ENCODE results near the gene ZNRF1. TPM values are rescaled to one million over a fixed set of nuclear protein-coding genes. Genes with fewer than 3 reads are reported as not detected.

The ZNRF1 gene
- total and polyA plus RNA-seq, 10 of the 15 experiments (the other 5 are each of a cell fraction or from before 2014, with no cell fraction given): 5.8 to 25.9 (median 14.3) TPM

GRCh38 chr16:75071621-75072020 is 72.8 kb downstream of the ZNRF1 start (continued):
- TF ChIP-seq, protein P1, sequence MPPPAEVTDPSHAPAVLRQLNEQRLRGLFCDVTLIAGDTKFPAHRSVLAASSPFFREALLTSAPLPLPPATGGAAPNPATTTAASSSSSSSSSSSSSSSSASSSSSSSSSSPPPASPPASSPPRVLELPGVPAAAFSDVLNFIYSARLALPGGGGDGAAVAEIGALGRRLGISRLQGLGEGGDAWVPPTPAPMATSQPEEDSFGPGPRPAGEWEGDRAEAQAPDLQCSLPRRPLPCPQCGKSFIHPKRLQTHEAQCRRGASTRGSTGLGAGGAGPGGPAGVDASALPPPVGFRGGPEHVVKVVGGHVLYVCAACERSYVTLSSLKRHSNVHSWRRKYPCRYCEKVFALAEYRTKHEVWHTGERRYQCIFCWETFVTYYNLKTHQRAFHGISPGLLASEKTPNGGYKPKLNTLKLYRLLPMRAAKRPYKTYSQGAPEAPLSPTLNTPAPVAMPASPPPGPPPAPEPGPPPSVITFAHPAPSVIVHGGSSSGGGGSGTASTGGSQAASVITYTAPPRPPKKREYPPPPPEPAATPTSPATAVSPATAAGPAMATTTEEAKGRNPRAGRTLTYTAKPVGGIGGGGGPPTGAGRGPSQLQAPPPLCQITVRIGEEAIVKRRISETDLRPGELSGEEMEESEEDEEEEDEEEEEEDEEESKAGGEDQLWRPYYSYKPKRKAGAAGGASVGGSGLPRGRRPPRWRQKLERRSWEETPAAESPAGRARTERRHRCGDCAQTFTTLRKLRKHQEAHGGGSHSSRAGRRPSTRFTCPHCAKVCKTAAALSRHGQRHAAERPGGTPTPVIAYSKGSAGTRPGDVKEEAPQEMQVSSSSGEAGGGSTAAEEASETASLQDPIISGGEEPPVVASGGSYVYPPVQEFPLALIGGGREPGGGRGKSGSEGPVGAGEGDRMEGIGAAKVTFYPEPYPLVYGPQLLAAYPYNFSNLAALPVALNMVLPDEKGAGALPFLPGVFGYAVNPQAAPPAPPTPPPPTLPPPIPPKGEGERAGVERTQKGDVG (CRISPR knock-in tag; IDR thresholded peaks at IDR 0.05): no peak
- TF ChIP-seq RAD51 (IDR thresholded peaks at IDR 0.05) (no peak), CHD1 (IDR thresholded peaks at IDR 0.05; ENCODE audit: low read depth, low read length) (no peak), SRF (IDR thresholded peaks at IDR 0.05; ENCODE audit: low read depth in 2 of 2, low read length in 2 of 2) (no peak), CBX3 (IDR thresholded peaks at IDR 0.05; ENCODE audit: borderline replicate concordance, low read depth) (no peak), YBX1 (IDR thresholded peaks at IDR 0.05) (no peak), RUNX3 (IDR thresholded peaks at IDR 0.05; ENCODE audit: low read length) (no peak), PAX5 (IDR thresholded peaks at IDR 0.05; ENCODE audit: borderline replicate concordance, low read depth, low read length) (no peak), IRF4 (IDR thresholded peaks at IDR 0.05; ENCODE audit: low read depth, low read length) (no peak)
- TF ChIP-seq, protein P2, sequence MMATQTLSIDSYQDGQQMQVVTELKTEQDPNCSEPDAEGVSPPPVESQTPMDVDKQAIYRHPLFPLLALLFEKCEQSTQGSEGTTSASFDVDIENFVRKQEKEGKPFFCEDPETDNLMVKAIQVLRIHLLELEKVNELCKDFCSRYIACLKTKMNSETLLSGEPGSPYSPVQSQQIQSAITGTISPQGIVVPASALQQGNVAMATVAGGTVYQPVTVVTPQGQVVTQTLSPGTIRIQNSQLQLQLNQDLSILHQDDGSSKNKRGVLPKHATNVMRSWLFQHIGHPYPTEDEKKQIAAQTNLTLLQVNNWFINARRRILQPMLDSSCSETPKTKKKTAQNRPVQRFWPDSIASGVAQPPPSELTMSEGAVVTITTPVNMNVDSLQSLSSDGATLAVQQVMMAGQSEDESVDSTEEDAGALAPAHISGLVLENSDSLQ (IDR thresholded peaks at IDR 0.05): no peak
- TF ChIP-seq, protein P3, sequence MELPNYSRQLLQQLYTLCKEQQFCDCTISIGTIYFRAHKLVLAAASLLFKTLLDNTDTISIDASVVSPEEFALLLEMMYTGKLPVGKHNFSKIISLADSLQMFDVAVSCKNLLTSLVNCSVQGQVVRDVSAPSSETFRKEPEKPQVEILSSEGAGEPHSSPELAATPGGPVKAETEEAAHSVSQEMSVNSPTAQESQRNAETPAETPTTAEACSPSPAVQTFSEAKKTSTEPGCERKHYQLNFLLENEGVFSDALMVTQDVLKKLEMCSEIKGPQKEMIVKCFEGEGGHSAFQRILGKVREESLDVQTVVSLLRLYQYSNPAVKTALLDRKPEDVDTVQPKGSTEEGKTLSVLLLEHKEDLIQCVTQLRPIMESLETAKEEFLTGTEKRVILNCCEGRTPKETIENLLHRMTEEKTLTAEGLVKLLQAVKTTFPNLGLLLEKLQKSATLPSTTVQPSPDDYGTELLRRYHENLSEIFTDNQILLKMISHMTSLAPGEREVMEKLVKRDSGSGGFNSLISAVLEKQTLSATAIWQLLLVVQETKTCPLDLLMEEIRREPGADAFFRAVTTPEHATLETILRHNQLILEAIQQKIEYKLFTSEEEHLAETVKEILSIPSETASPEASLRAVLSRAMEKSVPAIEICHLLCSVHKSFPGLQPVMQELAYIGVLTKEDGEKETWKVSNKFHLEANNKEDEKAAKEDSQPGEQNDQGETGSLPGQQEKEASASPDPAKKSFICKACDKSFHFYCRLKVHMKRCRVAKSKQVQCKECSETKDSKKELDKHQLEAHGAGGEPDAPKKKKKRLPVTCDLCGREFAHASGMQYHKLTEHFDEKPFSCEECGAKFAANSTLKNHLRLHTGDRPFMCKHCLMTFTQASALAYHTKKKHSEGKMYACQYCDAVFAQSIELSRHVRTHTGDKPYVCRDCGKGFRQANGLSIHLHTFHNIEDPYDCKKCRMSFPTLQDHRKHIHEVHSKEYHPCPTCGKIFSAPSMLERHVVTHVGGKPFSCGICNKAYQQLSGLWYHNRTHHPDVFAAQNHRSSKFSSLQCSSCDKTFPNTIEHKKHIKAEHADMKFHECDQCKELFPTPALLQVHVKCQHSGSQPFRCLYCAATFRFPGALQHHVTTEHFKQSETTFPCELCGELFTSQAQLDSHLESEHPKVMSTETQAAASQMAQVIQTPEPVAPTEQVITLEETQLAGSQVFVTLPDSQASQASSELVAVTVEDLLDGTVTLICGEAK (IDR thresholded peaks at IDR 0.05; ENCODE audit: borderline replicate concordance): no peak

All from GM12878 (cell line).